PC-3 (cell line): ENCODE data around the gene IMPDH1. TPM values are rescaled to one million over a fixed set of nuclear protein-coding genes. Genes with fewer than 3 reads are reported as not detected.

ENCODE experiments used
- ATAC-seq: fragments of 200-7000 bp; cut with Tn5 transposase; 2 replicates; pipeline ENCODE4 v1.9.1; 2020; ENCODE audit warnings: mild to moderate bottlenecking, moderate library complexity
- BruUV-seq: library from RNA; stranded (reverse); fragments of 400-500 nt; replicated peaks from 2 replicates; lab custom pipeline; 2021; lab: Mats Ljungman, UMichigan
- CTCF ChIA-PET: fragments of 300-600 bp; sonication (Branson Sonifier 250); formaldehyde crosslinking; loops from one replicate; lab custom pipeline; 2022; ENCODE audit warnings: antibody characterized with exemption; lab: Charles Lee
- POLR2A ChIA-PET: fragments of 300-600 bp; sonication (Branson Sonifier 250); formaldehyde crosslinking; loops from one replicate; lab custom pipeline; 2022; ENCODE audit warnings: antibody characterized with exemption; ENCODE audit not compliant: unreplicated experiment; lab: Charles Lee
- DNase-seq: peaks from one replicate; pipeline ENCODE4 v3.0.0-alpha.2; 2015
- H2AFZ ChIP-seq: fragments of 300-600 bp; sonication (generic); 2 replicates; pipeline ENCODE4 v1.6.0; 2016; ENCODE audit warnings: antibody characterized with exemption, low read length
- H3F3A ChIP-seq: fragments of 300-600 bp; sonication (generic); one replicate; pipeline ENCODE4 v1.6.0; 2017; ENCODE audit warnings: antibody characterized with exemption, low read length, control low read depth, mild to moderate bottlenecking; ENCODE audit not compliant: unreplicated experiment
- H3K27ac ChIP-seq: fragments of 300-600 bp; sonication (generic); 2 replicates; pipeline ENCODE4 v1.5.1; 2016; ENCODE audit warnings: mild to moderate bottlenecking, low read length
- H3K27me3 ChIP-seq: fragments of 300-600 bp; sonication (generic); 2 replicates; pipeline ENCODE4 v1.6.1; 2016; ENCODE audit warnings: low read length, mixed read lengths
- H3K36me3 ChIP-seq: fragments of 300-600 bp; sonication (generic); 2 replicates; pipeline ENCODE4 v1.6.1; 2016; ENCODE audit warnings: low read depth, mixed run types, low read length, mixed read lengths
- H3K4me1 ChIP-seq: fragments of 300-600 bp; sonication (generic); 2 replicates; pipeline ENCODE4 v1.5.1; 2016; ENCODE audit warnings: low read length; ENCODE audit not compliant: insufficient read depth
- H3K4me2 ChIP-seq: fragments of 300-600 bp; sonication (generic); 2 replicates; pipeline ENCODE4 v1.6.0; 2016; ENCODE audit warnings: low read length
- H3K4me3 ChIP-seq: fragments of 300-600 bp; sonication (generic); 2 replicates; pipeline ENCODE4 v1.5.1; 2016; ENCODE audit warnings: mild to moderate bottlenecking, low read length, mixed read lengths
- H3K79me2 ChIP-seq: fragments of 300-600 bp; sonication (generic); 2 replicates; pipeline ENCODE4 v1.6.1; 2017; ENCODE audit warnings: low read length, mixed read lengths
- H3K9ac ChIP-seq: fragments of 300-600 bp; sonication (generic); 2 replicates; pipeline ENCODE4 v1.6.0; 2016; ENCODE audit warnings: mild to moderate bottlenecking, low read length
- H3K9me2 ChIP-seq: fragments of 300-600 bp; sonication (generic); replicated peaks from 2 replicates; pipeline ENCODE4 v1.6.1; 2016; ENCODE audit warnings: mixed run types, low read length, mixed read lengths
- H3K9me3 ChIP-seq: fragments of 300-600 bp; sonication (generic); 2 replicates; pipeline ENCODE4 v1.6.1; 2016; ENCODE audit warnings: low read length, mixed read lengths
- H4K20me1 ChIP-seq: fragments of 300-600 bp; sonication (generic); 2 replicates; pipeline ENCODE4 v1.6.1; 2016; ENCODE audit warnings: low read length, mixed read lengths
- EZH2 ChIP-seq: fragments of 300-600 bp; sonication (generic); IDR thresholded peaks from one replicate; pipeline ENCODE4 v1.6.1; 2017; ENCODE audit warnings: antibody characterized with exemption, mild to moderate bottlenecking, low read length; ENCODE audit not compliant: unreplicated experiment
- EZH2phosphoT487 ChIP-seq: fragments of 300-600 bp; sonication (generic); IDR thresholded peaks from 2 replicates; pipeline ENCODE4 v1.6.1; 2018; ENCODE audit warnings: mild to moderate bottlenecking, antibody characterized with exemption, low read length, borderline replicate concordance
- intact Hi-C: fragments of 100-400 bp; cut with micrococcal nuclease; formaldehyde crosslinking; loops from 2 replicates; pipeline ENCODE4 v1.9.0; 2023
- total RNA-seq: library from RNA; depleted of rRNA; stranded (reverse); fragments of >200 nt; gene quantifications from 2 replicates; pipeline ENCODE4 v1.2.3, GENCODE V29; 2014
- TF ChIP-seq, protein P1 (sequence below): fragments of 300-600 bp; sonication (generic); conservative IDR thresholded peaks from 2 replicates; pipeline ENCODE4 v1.5.1; 2017; ENCODE audit warnings: antibody characterized with exemption, low read depth, mild to moderate bottlenecking, low read length

IMPDH1 gene
- total RNA-seq, 1 experiment from 2014 or later = 128 TPM

GRCh38 chr7:128407751-128408708, 1.8 kb downstream of the IMPDH1 start:
- no TSS peak for BruUV-seq
- ChIA-PET POLR2A (interaction anchor here (0.6 to 1.0 kb wide), 2 partner anchors 9 to 110 kb away, joined by 3 to 5 read pairs; no protein-coding TSS in a partner anchor), CTCF (no interaction called here)
- no peak overlapping the region for H3K27ac ChIP-seq
- H3K9me3 ChIP-seq = no peaks in the 10 kb centered on the region
- peaks cover 34% of the 10 kb centered on the region for H3K79me2 ChIP-seq
- peaks cover 20% of the 10 kb centered on the region for H3K4me1 ChIP-seq
- intact Hi-C loops = no loop called here
- H3K9ac ChIP-seq = no peak overlapping the region
- no peaks in the 10 kb centered on the region for H3K27me3 ChIP-seq
- H3K4me2 ChIP-seq = peak overlapping the region; percentile 96
- no peak for TF ChIP-seq EZH2
- TF ChIP-seq, protein P1, sequence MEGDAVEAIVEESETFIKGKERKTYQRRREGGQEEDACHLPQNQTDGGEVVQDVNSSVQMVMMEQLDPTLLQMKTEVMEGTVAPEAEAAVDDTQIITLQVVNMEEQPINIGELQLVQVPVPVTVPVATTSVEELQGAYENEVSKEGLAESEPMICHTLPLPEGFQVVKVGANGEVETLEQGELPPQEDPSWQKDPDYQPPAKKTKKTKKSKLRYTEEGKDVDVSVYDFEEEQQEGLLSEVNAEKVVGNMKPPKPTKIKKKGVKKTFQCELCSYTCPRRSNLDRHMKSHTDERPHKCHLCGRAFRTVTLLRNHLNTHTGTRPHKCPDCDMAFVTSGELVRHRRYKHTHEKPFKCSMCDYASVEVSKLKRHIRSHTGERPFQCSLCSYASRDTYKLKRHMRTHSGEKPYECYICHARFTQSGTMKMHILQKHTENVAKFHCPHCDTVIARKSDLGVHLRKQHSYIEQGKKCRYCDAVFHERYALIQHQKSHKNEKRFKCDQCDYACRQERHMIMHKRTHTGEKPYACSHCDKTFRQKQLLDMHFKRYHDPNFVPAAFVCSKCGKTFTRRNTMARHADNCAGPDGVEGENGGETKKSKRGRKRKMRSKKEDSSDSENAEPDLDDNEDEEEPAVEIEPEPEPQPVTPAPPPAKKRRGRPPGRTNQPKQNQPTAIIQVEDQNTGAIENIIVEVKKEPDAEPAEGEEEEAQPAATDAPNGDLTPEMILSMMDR = no peak
- TF ChIP-seq EZH2phosphoT487 = no peak
- H3K36me3 ChIP-seq = peaks cover 1% of the 10 kb centered on the region; the same call in 1 of the 2 replicates
- no peaks in the 10 kb centered on the region for H3F3A ChIP-seq
- DNase-seq (no peak), ATAC-seq (no peak)
- peaks cover 10% of the 10 kb centered on the region; the same call in 1 of the 2 replicates for H4K20me1 ChIP-seq
- H2AFZ ChIP-seq = no peak overlapping the region
- no peak overlapping the region for H3K4me3 ChIP-seq
- H3K9me2 ChIP-seq = no peaks in the 10 kb centered on the region

- ATAC-seq (no peak), DNase-seq (no peak)
- Histone ChIP-seq H3K4me3 (no peak overlapping the region), H3K27ac (no peak overlapping the region), H4K20me1 (peaks cover 10% of the 10 kb centered on the region; the same call in 1 of the 2 replicates), H3K9me2 (no peaks in the 10 kb centered on the region), H3K36me3 (peaks cover 9% of the 10 kb centered on the region; the same call in 1 of the 2 replicates), H3F3A (no peaks in the 10 kb centered on the region), H3K4me2 (no peak overlapping the region), H3K9ac (no peak overlapping the region), H3K27me3 (no peaks in the 10 kb centered on the region), H2AFZ (no peak overlapping the region), H3K9me3 (no peaks in the 10 kb centered on the region), H3K4me1 (peaks cover 20% of the 10 kb centered on the region), H3K79me2 (peaks cover 39% of the 10 kb centered on the region)
- no TSS peak for BruUV-seq
- TF ChIP-seq EZH2phosphoT487 = no peak
- TF ChIP-seq EZH2 = no peak
- TF ChIP-seq, protein P1 = no peak
- ChIA-PET POLR2A (interaction anchor here (1.0 kb wide), 1 partner anchor 10 kb away, joined by 3 read pairs; no protein-coding TSS in a partner anchor), CTCF (no interaction called here)
- intact Hi-C loops = no loop called here
These were observed 2.6 kb downstream of the IMPDH1 start for GRCh38 chr7:128407233-128407589.
